ENCODE data around the gene AFAP1. TPM values are rescaled to one million over a fixed set of nuclear protein-coding genes. Genes with fewer than 3 reads are reported as not detected.

Gene AFAP1
- total RNA-seq, 2 donors from 2014 or later, result 32.1 to 40.1 TPM

GRCh38 chr4:7772711-7773385, 166.8 kb downstream of the AFAP1 start:
- ATAC-seq (ENCODE audit: insufficient number of reproducible peaks, low FRiP score, low read depth) (no peak), DNase-seq (ENCODE audit: low spot score) (no peak)
- Histone ChIP-seq H3K27ac (no peak overlapping the region), H3K36me3 (peaks cover 50% of the 10 kb centered on the region), H3K27me3 (replicated peaks; ENCODE audit: insufficient read depth) (no peaks in the 10 kb centered on the region), H3K4me1 (ENCODE audit: control insufficient read depth in 1 of 2, low read depth in 2 of 2) (peaks cover 0 to under 1% of the 10 kb centered on the region in 2 donors), H3K4me3 (no peak overlapping the region), H3K9me3 (no peaks in the 10 kb centered on the region)
- TF ChIP-seq CTCF (IDR thresholded peaks at IDR 0.05), result no peak

DNA sequence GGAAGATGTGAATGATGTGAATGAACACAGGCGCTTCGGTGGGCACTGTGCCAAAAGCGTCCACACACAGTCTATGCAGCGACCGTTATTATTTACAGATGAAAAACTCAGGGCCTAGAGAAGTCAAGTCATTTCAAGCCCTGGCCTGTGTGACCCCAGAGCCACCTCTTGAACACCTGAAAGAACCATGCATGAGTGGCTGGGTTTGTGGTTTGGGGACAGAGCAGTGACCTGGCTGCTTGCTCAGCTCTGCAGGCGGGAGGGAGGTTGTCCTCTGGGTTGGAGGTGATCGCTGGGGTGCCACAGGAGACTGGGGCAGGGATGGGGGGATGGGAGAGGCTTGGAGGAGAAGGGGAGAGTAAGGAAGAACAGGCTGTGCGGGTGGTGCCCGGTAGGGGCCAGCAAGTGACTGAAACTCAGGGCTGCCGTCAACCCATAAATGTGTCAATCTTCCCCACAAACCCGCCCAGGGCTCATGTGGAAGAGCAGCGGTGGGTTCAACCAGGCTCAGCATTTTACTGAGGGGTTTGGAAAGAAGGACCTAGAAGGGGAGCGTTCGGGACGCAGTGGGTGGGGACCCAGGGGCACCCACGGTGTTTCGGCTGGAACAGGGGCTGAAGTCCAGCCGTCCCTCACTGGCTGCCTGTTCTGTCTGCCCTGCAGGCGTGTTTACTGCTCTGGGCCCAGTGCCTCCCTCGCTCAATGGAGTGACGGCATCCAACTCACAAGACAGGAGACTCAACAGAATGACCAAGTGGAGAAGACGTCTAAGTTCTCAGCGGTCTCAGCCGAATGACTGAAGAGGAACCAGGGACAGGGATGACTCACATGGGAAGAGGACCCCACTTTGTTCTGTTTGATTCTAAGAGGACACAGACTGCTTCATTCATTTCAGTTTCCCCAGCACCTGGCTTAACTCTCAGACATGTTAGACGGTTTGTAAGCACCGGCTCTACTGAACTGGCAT, 167.8 kb downstream of the AFAP1 start:
- DNase-seq (ENCODE audit: low spot score), result no peak

GRCh38 chr4:7771056-7771455, 168.6 kb downstream of the AFAP1 start:
- Histone ChIP-seq H3K27ac (no peak overlapping the region), H3K27me3 (replicated peaks; ENCODE audit: insufficient read depth) (no peaks in the 10 kb centered on the region), H3K36me3 (peaks cover 49% of the 10 kb centered on the region), H3K4me3 (no peak overlapping the region), H3K4me1 (ENCODE audit: control insufficient read depth in 1 of 2, low read depth in 2 of 2) (no peaks in the 10 kb centered on the region), H3K9me3 (no peaks in the 10 kb centered on the region)
- DNase-seq (ENCODE audit: low spot score) (no peak), ATAC-seq (ENCODE audit: insufficient number of reproducible peaks, low FRiP score, low read depth) (no peak)
- no peak for TF ChIP-seq CTCF (IDR thresholded peaks at IDR 0.05)

More for the DNA sequence above, 167.8 kb downstream of the AFAP1 start:
- no peak for TF ChIP-seq CTCF (IDR thresholded peaks at IDR 0.05)
- no peaks in the 10 kb centered on the region for H3K27me3 ChIP-seq (replicated peaks; ENCODE audit: insufficient read depth)
- peaks cover 45% of the 10 kb centered on the region for H3K36me3 ChIP-seq
- no peaks in the 10 kb centered on the region for H3K9me3 ChIP-seq
- H3K4me3 ChIP-seq, result no peak overlapping the region
- no peak overlapping the region for H3K27ac ChIP-seq
- no peak for ATAC-seq (ENCODE audit: insufficient number of reproducible peaks, low FRiP score, low read depth)
- no peaks in the 10 kb centered on the region for H3K4me1 ChIP-seq (ENCODE audit: control insufficient read depth in 1 of 2, low read depth in 2 of 2)

DNA sequence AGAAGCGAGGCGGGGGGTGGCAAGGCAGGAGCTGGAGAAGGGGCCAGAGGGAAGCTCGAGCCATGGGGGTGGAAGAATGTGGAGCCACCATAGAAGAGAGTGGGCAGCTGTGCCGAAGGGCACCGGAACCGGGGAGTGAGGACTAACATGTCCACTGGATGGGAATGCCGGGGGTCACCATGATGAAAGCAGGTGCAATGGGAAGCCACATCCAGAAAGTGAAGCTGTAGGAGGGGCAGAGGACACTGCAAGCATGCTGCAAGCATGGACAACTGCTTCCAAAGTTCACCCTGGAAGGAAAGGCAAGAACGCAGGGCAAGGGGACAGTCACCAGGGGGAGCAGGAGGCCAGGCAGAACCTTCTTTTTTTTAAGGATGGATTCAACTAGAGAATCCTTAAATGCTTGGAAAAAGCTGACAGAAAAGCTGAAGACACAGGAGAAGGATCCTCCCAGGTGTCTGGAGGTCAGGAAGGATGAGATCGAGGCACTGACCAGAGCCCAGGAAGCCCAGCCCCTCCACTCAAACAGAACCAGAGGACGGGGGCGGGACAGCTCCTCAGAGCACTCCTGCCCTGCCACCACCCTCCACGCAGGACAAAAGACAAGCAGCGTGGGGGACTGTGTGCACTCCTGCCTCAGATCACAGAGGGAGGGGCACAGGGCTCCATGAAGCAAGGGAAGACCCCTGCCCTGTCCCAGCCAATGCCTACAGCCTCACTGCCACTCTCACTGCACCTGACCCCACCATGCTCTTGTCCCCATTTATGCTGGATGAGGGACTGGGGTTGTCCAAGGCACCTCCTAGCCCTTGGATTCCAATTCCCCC, 169.2 kb downstream of the AFAP1 start:
- Histone ChIP-seq H3K27me3 (replicated peaks; ENCODE audit: insufficient read depth) (no peaks in the 10 kb centered on the region), H3K27ac (no peak overlapping the region), H3K4me3 (no peak overlapping the region), H3K9me3 (no peaks in the 10 kb centered on the region), H3K36me3 (peaks cover 50% of the 10 kb centered on the region), H3K4me1 (ENCODE audit: control insufficient read depth in 1 of 2, low read depth in 2 of 2) (no peaks in the 10 kb centered on the region)
- ATAC-seq (ENCODE audit: insufficient number of reproducible peaks, low FRiP score, low read depth) (no peak), DNase-seq (ENCODE audit: low spot score) (no peak)
- peak; percentile 29 for TF ChIP-seq CTCF (IDR thresholded peaks at IDR 0.05)

Data from thoracic aorta (tissue), 2 donors.